Stimulated activated CD8-positive, alpha-beta memory T cell treated with anti-CD3 and anti-CD28 coated beads, Interleukin-7, amount 100 ng/mL, for 4 hours (primary cell): ENCODE results near the gene TWIST2.

Experiments
- DNase-seq, 2 donors: peaks; one replicate each; pipeline ENCODE4 v3.0.0-alpha.2; 2020; ENCODE audit warnings: low read depth in 2 of 2

The TWIST2 gene

GRCh38 chr2:238916875-238917590 is 69.1 kb downstream of the TWIST2 start:
- DNase-seq, result no peak

GRCh38 chr2:238919307-238919706 is 71.4 kb downstream of the TWIST2 start:
- no peak for DNase-seq

- no peak for DNase-seq
Observed at GRCh38 chr2:238920053-238920452, 72.2 kb downstream of the TWIST2 start.

GRCh38 chr2:238920601-238921001 is 72.7 kb downstream of the TWIST2 start:
- no peak for DNase-seq

- DNase-seq, result no peak
Observed at GRCh38 chr2:238921259-238921658, 73.4 kb downstream of the TWIST2 start.

GRCh38 chr2:238921681-238922319 is 73.9 kb downstream of the TWIST2 start:
- no peak for DNase-seq

- DNase-seq, result no peak
Observed at GRCh38 chr2:238922435-238922834, 74.5 kb downstream of the TWIST2 start.

- DNase-seq, result no peak
Observed at GRCh38 chr2:238924032-238924431, 76.1 kb downstream of the TWIST2 start.

- no peak for DNase-seq
Observed at GRCh38 chr2:238924796-238925195, 76.9 kb downstream of the TWIST2 start.

GRCh38 chr2:238925281-238925680 is 77.4 kb downstream of the TWIST2 start:
- DNase-seq, result no peak

- DNase-seq, result no peak
Observed at GRCh38 chr2:238925816-238926521, 78.1 kb downstream of the TWIST2 start.

- DNase-seq, result no peak
Observed at GRCh38 chr2:238926761-238927611, 79.1 kb downstream of the TWIST2 start.

GRCh38 chr2:238927746-238928519 is 80.0 kb downstream of the TWIST2 start:
- no peak for DNase-seq

- DNase-seq, result no peak
Observed at GRCh38 chr2:238928520-238929241, 80.8 kb downstream of the TWIST2 start.

GRCh38 chr2:238929242-238930081 is 81.6 kb downstream of the TWIST2 start:
- no peak for DNase-seq

- DNase-seq, result no peak
Observed at GRCh38 chr2:238930216-238930615, 82.3 kb downstream of the TWIST2 start.

- DNase-seq, result no peak
Observed at GRCh38 chr2:238936162-238937052, 88.5 kb downstream of the TWIST2 start.

- no peak for DNase-seq
Observed at GRCh38 chr2:238938003-238938400, 90.1 kb downstream of the TWIST2 start.
